Calu3 (cell line): Measurements from ENCODE around the gene SP1. TPM values are rescaled to one million over a fixed set of nuclear protein-coding genes. Genes with fewer than 3 reads are reported as not detected.

Experiments
- BruUV-seq: library from RNA; stranded (reverse); fragments of 400-500 nt; replicated peaks from 2 replicates; lab custom pipeline; 2021; lab: Mats Ljungman, UMichigan
- CTCF ChIA-PET: fragments of 300-600 bp; sonication (Branson Sonifier 250); formaldehyde crosslinking; loops from one replicate; lab custom pipeline; 2022; ENCODE audit warnings: antibody characterized with exemption; lab: Charles Lee
- DNase-seq: peaks from one replicate; pipeline ENCODE4 v3.0.0; 2022
- H3K27ac Mint-ChIP-seq: one replicate; pipeline ENCODE4 v1.8.0; 2022; ENCODE audit warnings: mixed read lengths; ENCODE audit not compliant: unreplicated experiment
- H3K27me3 Mint-ChIP-seq: one replicate; pipeline ENCODE4 v1.8.0; 2022; ENCODE audit warnings: mixed read lengths; ENCODE audit not compliant: unreplicated experiment
- H3K36me3 Mint-ChIP-seq: one replicate; pipeline ENCODE4 v1.8.0; 2022; ENCODE audit warnings: mild to moderate bottlenecking, moderate library complexity, mixed read lengths; ENCODE audit not compliant: insufficient read depth, unreplicated experiment
- H3K4me1 Mint-ChIP-seq: one replicate; pipeline ENCODE4 v1.8.0; 2022; ENCODE audit warnings: mild to moderate bottlenecking, low read depth, mixed read lengths; ENCODE audit not compliant: unreplicated experiment
- H3K4me3 Mint-ChIP-seq: one replicate; pipeline ENCODE4 v1.8.0; 2022; ENCODE audit warnings: mild to moderate bottlenecking, low read depth, moderate library complexity, mixed read lengths; ENCODE audit not compliant: unreplicated experiment
- H3K9me3 Mint-ChIP-seq: one replicate; pipeline ENCODE4 v1.8.0; 2022; ENCODE audit warnings: low read depth, mixed read lengths; ENCODE audit not compliant: unreplicated experiment
- CTCF ChIP-seq: fragments of 200-600 bp; IDR thresholded peaks from one replicate; pipeline ENCODE4 v1.8.0; 2022; ENCODE audit warnings: antibody characterized with exemption; ENCODE audit not compliant: unreplicated experiment
- intact Hi-C: fragments of 100-400 bp; cut with micrococcal nuclease; formaldehyde crosslinking; loops from one replicate; pipeline ENCODE4 v1.10.0; 2022; ENCODE audit not compliant: unreplicated experiment
- total RNA-seq: library from RNA; stranded (reverse); gene quantifications from 2 replicates; pipeline ENCODE4 v1.2.3, GENCODE V29; 2022

The SP1 gene
- total RNA-seq, 1 experiment from 2014 or later = 58.0 TPM

GRCh38 chr12:53343969-53344368 is 36.0 kb upstream of the SP1 start:
- Mint-ChIP-seq H3K36me3 (peaks cover 6% of the 10 kb centered on the region), H3K27me3 (peaks cover 64% of the 10 kb centered on the region), H3K4me3 (peak overlapping the region; percentile 85), H3K27ac (no peak overlapping the region), H3K4me1 (no peaks in the 10 kb centered on the region), H3K9me3 (no peaks in the 10 kb centered on the region)
- no TSS peak for BruUV-seq
- intact Hi-C loops = no loop called here
- TF ChIP-seq CTCF = no peak
- CTCF ChIA-PET = interaction anchor here (1.1 to 2.4 kb wide), 3 partner anchors 22 to 290 kb away, joined by 3 to 15 read pairs (median 5); partner anchors contain the start of gene AAAS
- no peak for DNase-seq

GRCh38 chr12:53344487-53344823 is 35.5 kb upstream of the SP1 start:
- Mint-ChIP-seq H3K36me3 (peaks cover 6% of the 10 kb centered on the region), H3K27me3 (peaks cover 63% of the 10 kb centered on the region), H3K9me3 (no peaks in the 10 kb centered on the region), H3K27ac (no peak overlapping the region), H3K4me3 (peak overlapping the region; percentile 85), H3K4me1 (no peaks in the 10 kb centered on the region)
- intact Hi-C loops = no loop called here
- CTCF ChIA-PET = interaction anchor here (0.7 to 2.4 kb wide), 11 partner anchors 15 to 290 kb away, joined by 3 to 15 read pairs (median 5); partner anchors contain the start of genes AAAS and MYG1
- DNase-seq = no peak
- BruUV-seq = no TSS peak
- no peak for TF ChIP-seq CTCF

- H3K36me3 Mint-ChIP-seq = peaks cover 6% of the 10 kb centered on the region
- peak; percentile 69 for DNase-seq
- intact Hi-C loops = no loop called here
- H3K27ac Mint-ChIP-seq = peak overlapping the region; percentile 40
- no peaks in the 10 kb centered on the region for H3K4me1 Mint-ChIP-seq
- H3K4me3 Mint-ChIP-seq = peak overlapping the region; percentile 85
- peaks cover 58% of the 10 kb centered on the region for H3K27me3 Mint-ChIP-seq
- H3K9me3 Mint-ChIP-seq = no peaks in the 10 kb centered on the region
- TF ChIP-seq CTCF = peak; percentile 43
- BruUV-seq = no TSS peak
- CTCF ChIA-PET = interaction anchor here (0.7 to 2.4 kb wide), 11 partner anchors 15 to 291 kb away, joined by 3 to 15 read pairs (median 5); partner anchors contain the start of genes AAAS and MYG1
These were observed 35.0 kb upstream of the SP1 start for GRCh38 chr12:53344824-53345485.

- Mint-ChIP-seq H3K9me3 (no peaks in the 10 kb centered on the region), H3K27ac (peak overlapping the region; percentile 40), H3K4me3 (peak overlapping the region; percentile 85), H3K4me1 (no peaks in the 10 kb centered on the region), H3K27me3 (peaks cover 51% of the 10 kb centered on the region), H3K36me3 (peaks cover 6% of the 10 kb centered on the region)
- intact Hi-C loops = no loop called here
- CTCF ChIA-PET = interaction anchor here (0.5 to 2.4 kb wide), 8 partner anchors 16 to 83 kb away, joined by 3 to 15 read pairs (median 5); partner anchors contain the start of genes AAAS and MYG1
- no peak for DNase-seq
- TF ChIP-seq CTCF = no peak
- no TSS peak for BruUV-seq
These were observed 34.3 kb upstream of the SP1 start for GRCh38 chr12:53345486-53346188.
